Measurements from ENCODE around the gene TEX54.

DNA sequence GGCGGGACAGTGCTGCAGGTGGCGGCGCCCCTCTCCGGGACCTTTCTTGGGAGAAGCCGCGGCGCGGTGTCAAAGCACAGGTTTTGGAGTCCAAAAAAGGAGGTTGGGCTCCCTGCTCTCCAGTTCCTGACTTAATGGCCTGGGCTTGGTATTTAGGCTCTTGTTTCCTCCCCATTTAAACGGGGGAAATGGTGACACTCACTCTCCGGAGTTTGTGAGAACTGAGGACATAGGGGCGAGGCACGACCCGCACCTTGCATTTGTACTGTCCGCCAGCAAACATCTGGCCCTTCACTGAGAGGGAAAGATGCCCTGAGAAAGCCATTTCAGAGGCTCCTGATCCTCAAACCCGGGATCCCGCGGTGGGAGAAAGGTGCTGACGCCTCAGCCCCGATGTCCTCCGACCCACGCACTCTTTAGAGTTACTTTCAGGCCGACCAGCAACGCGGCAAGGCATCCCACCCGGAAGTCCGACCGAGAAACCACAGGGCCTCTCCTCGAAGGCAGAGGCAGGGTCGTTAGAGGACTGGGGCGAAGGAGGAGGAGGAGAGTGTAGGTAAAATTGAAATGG, 9.6 kb upstream of the TEX54 start:
- TF ChIP-seq SIN3A (IDR thresholded peaks at IDR 0.05; ENCODE audit: borderline replicate concordance, low read depth, low read length): 0 out of 2 replicates have a peak, but pooled peaks have one; percentile 28
- TF ChIP-seq ZNF282 (IDR thresholded peaks at IDR 0.05; ENCODE audit: partially characterized antibody): no peak
- no peak for TF ChIP-seq POLR2AphosphoS5 (IDR thresholded peaks at IDR 0.05; ENCODE audit: low read depth, low read length)
- 0 out of 2 replicates have a peak, but pooled peaks have one; percentile 19 for TF ChIP-seq BRD4 (CRISPR knock-in tag; IDR thresholded peaks at IDR 0.05)
- TF ChIP-seq ZNF747 (CRISPR knock-in tag; IDR thresholded peaks at IDR 0.05; ENCODE audit: borderline replicate concordance): no peak
- TF ChIP-seq POLR2A (IDR thresholded peaks at IDR 0.05; ENCODE audit: insufficient read depth in 1 of 2, low read depth in 2 of 2, low read length in 2 of 2): peak; percentile 27 to 41; a peak in 2 of 4 replicates
- no peak; the same call in none of the 2 replicates for TF ChIP-seq PHF8 (CRISPR knock-in tag; IDR thresholded peaks at IDR 0.05)
- TF ChIP-seq SRF (IDR thresholded peaks at IDR 0.05; ENCODE audit: low read depth, low read length): no peak
- no peak for TF ChIP-seq HNF4G (IDR thresholded peaks at IDR 0.05; ENCODE audit: borderline replicate concordance, low read depth, low read length)
- TF ChIP-seq HNF4G (CRISPR knock-in tag; IDR thresholded peaks at IDR 0.05; ENCODE audit: borderline replicate concordance, low read depth): no peak
- TF ChIP-seq, protein P1, sequence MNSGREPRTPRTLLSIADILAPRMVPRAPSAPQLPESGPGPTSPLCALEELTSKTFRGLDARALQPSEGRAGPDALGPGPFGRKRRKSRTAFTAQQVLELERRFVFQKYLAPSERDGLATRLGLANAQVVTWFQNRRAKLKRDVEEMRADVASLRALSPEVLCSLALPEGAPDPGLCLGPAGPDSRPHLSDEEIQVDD (CRISPR knock-in tag; IDR thresholded peaks at IDR 0.05; ENCODE audit: borderline replicate concordance): no peak
- no peak for TF ChIP-seq PAWR (CRISPR knock-in tag; IDR thresholded peaks at IDR 0.05; ENCODE audit: borderline replicate concordance)
